Measurements from ENCODE around the gene NAA60.

NAA60 gene

GRCh38 chr16:3518986-3519348 lies 75.5 kb downstream of the NAA60 start:
- no peaks in the 10 kb centered on the region for H3K9me3 ChIP-seq (ENCODE audit: insufficient read depth, low read depth, low read length)
- H3K4me3 ChIP-seq (ENCODE audit: low read length, poor library complexity, severe bottlenecking): no peak overlapping the region
- no peak overlapping the region for H3K9ac ChIP-seq (ENCODE audit: low read depth, low read length, poor library complexity, severe bottlenecking)
- H2AFZ ChIP-seq (ENCODE audit: low read length): no peak overlapping the region
- TF ChIP-seq CTCF (conservative IDR thresholded peaks at IDR 0.05; ENCODE audit: low read length): no peak
- no peak for TF ChIP-seq EZH2phosphoT487 (IDR thresholded peaks at IDR 0.05; ENCODE audit: borderline replicate concordance)
- H4K20me1 ChIP-seq (ENCODE audit: insufficient read depth, low read length, poor library complexity, severe bottlenecking): no peaks in the 10 kb centered on the region
- no peaks in the 10 kb centered on the region for H3K27me3 ChIP-seq (ENCODE audit: insufficient read depth, low read length, poor library complexity, severe bottlenecking)
- H3K36me3 ChIP-seq (ENCODE audit: insufficient read depth, low read length): no peaks in the 10 kb centered on the region
- no peaks in the 10 kb centered on the region for H3K79me2 ChIP-seq (ENCODE audit: insufficient read depth, low read length)
- H3K4me2 ChIP-seq (ENCODE audit: low read depth, low read length, poor library complexity, severe bottlenecking): no peak overlapping the region
- no peaks in the 10 kb centered on the region for H3F3A ChIP-seq (ENCODE audit: low read depth)
- no peaks in the 10 kb centered on the region for H3K9me2 ChIP-seq (replicated peaks; ENCODE audit: low read depth, low read length)
- no peaks in the 10 kb centered on the region for H3K4me1 ChIP-seq (ENCODE audit: insufficient read depth, low read length, poor library complexity, severe bottlenecking)

- H3F3A ChIP-seq (ENCODE audit: low read depth): no peaks in the 10 kb centered on the region
- H3K27me3 ChIP-seq (ENCODE audit: insufficient read depth, low read length, poor library complexity, severe bottlenecking): no peaks in the 10 kb centered on the region
- H3K9me3 ChIP-seq (ENCODE audit: insufficient read depth, low read depth, low read length): no peaks in the 10 kb centered on the region
- no peak overlapping the region for H2AFZ ChIP-seq (ENCODE audit: low read length)
- H4K20me1 ChIP-seq (ENCODE audit: insufficient read depth, low read length, poor library complexity, severe bottlenecking): no peaks in the 10 kb centered on the region
- H3K9me2 ChIP-seq (replicated peaks; ENCODE audit: low read depth, low read length): no peaks in the 10 kb centered on the region
- H3K36me3 ChIP-seq (ENCODE audit: insufficient read depth, low read length): no peaks in the 10 kb centered on the region
- no peaks in the 10 kb centered on the region for H3K4me1 ChIP-seq (ENCODE audit: insufficient read depth, low read length, poor library complexity, severe bottlenecking)
- no peak overlapping the region for H3K4me3 ChIP-seq (ENCODE audit: low read length, poor library complexity, severe bottlenecking)
- TF ChIP-seq EZH2phosphoT487 (IDR thresholded peaks at IDR 0.05; ENCODE audit: borderline replicate concordance) (no peak), CTCF (conservative IDR thresholded peaks at IDR 0.05; ENCODE audit: low read length) (no peak)
- H3K9ac ChIP-seq (ENCODE audit: low read depth, low read length, poor library complexity, severe bottlenecking): no peak overlapping the region
- no peaks in the 10 kb centered on the region for H3K79me2 ChIP-seq (ENCODE audit: insufficient read depth, low read length)
- H3K4me2 ChIP-seq (ENCODE audit: low read depth, low read length, poor library complexity, severe bottlenecking): no peak overlapping the region
These were observed 76.1 kb downstream of the NAA60 start for GRCh38 chr16:3519581-3519980.

- no peak overlapping the region for H3K9ac ChIP-seq (ENCODE audit: low read depth, low read length, poor library complexity, severe bottlenecking)
- H3K4me1 ChIP-seq (ENCODE audit: insufficient read depth, low read length, poor library complexity, severe bottlenecking): no peaks in the 10 kb centered on the region
- H3K9me3 ChIP-seq (ENCODE audit: insufficient read depth, low read depth, low read length): no peaks in the 10 kb centered on the region
- H3K9me2 ChIP-seq (replicated peaks; ENCODE audit: low read depth, low read length): no peaks in the 10 kb centered on the region
- H3K4me2 ChIP-seq (ENCODE audit: low read depth, low read length, poor library complexity, severe bottlenecking): no peak overlapping the region
- H3F3A ChIP-seq (ENCODE audit: low read depth): no peaks in the 10 kb centered on the region
- no peaks in the 10 kb centered on the region for H3K79me2 ChIP-seq (ENCODE audit: insufficient read depth, low read length)
- H3K36me3 ChIP-seq (ENCODE audit: insufficient read depth, low read length): no peaks in the 10 kb centered on the region
- H2AFZ ChIP-seq (ENCODE audit: low read length): no peak overlapping the region
- H3K27me3 ChIP-seq (ENCODE audit: insufficient read depth, low read length, poor library complexity, severe bottlenecking): no peaks in the 10 kb centered on the region
- no peak overlapping the region for H3K4me3 ChIP-seq (ENCODE audit: low read length, poor library complexity, severe bottlenecking)
- no peaks in the 10 kb centered on the region for H4K20me1 ChIP-seq (ENCODE audit: insufficient read depth, low read length, poor library complexity, severe bottlenecking)
- TF ChIP-seq CTCF (conservative IDR thresholded peaks at IDR 0.05; ENCODE audit: low read length) (no peak), EZH2phosphoT487 (IDR thresholded peaks at IDR 0.05; ENCODE audit: borderline replicate concordance) (no peak)
These were observed 76.9 kb downstream of the NAA60 start for GRCh38 chr16:3520413-3520812.

Measured in Loucy (cell line).